ENCODE results near the gene MECP2. TPM values are rescaled to one million over a fixed set of nuclear protein-coding genes. Genes with fewer than 3 reads are reported as not detected.

Gene MECP2
- total and polyA plus RNA-seq, 3 experiments from 2014 or later: 24.3 to 120 (median 49.5) TPM

- Mint-ChIP-seq H3K4me3 (no peak overlapping the region), H3K27me3 (peaks cover 0 to 5% of the 10 kb centered on the region in 2 donors), H3K9me3 (no peaks in the 10 kb centered on the region), H3K27ac (peak overlapping the region in 3 of 8 donors; percentile 7 to 92 (median 39)), H3K4me1 (peaks cover 25 to 62% (median 41%) of the 10 kb centered on the region in 3 donors), H3K36me3 (peaks cover 0 to 64% (median 0%) of the 10 kb centered on the region in 3 donors)
- Histone ChIP-seq H3K4me3 (ENCODE audit: low read length) (no peak overlapping the region), H3K9me3 (ENCODE audit: low read length) (no peaks in the 10 kb centered on the region), H3K27ac (ENCODE audit: low read depth, low read length) (no peak overlapping the region), H3K4me1 (ENCODE audit: insufficient read depth, low read length) (no peaks in the 10 kb centered on the region), H3K36me3 (ENCODE audit: insufficient read depth, low read length) (no peaks in the 10 kb centered on the region), H3K27me3 (ENCODE audit: insufficient read depth, low read length, poor library complexity, severe bottlenecking) (no peaks in the 10 kb centered on the region)
- ChIA-PET CTCF (interaction anchor here (1.4 kb wide), 1 partner anchor 13 kb away, joined by 3 read pairs; no protein-coding TSS in a partner anchor), POLR2A (no interaction called here)
- DNase-seq: no peak
Measured at GRCh38 chrX:154038656-154039055, 58.9 kb downstream of the MECP2 start.

- Histone ChIP-seq H3K9me3 (ENCODE audit: low read length) (no peaks in the 10 kb centered on the region), H3K4me1 (ENCODE audit: insufficient read depth, low read length) (no peaks in the 10 kb centered on the region), H3K36me3 (ENCODE audit: insufficient read depth, low read length) (no peaks in the 10 kb centered on the region), H3K4me3 (ENCODE audit: low read length) (no peak overlapping the region), H3K27ac (ENCODE audit: low read depth, low read length) (no peak overlapping the region), H3K27me3 (ENCODE audit: insufficient read depth, low read length, poor library complexity, severe bottlenecking) (no peaks in the 10 kb centered on the region)
- peaks cover 0 to 67% (median 0%) of the 10 kb centered on the region in 3 donors for H3K36me3 Mint-ChIP-seq
- H3K27me3 Mint-ChIP-seq: peaks cover 0 to 5% of the 10 kb centered on the region in 2 donors
- ChIA-PET CTCF (no interaction called here), POLR2A (no interaction called here)
- H3K27ac Mint-ChIP-seq: no peak overlapping the region
- no peaks in the 10 kb centered on the region for H3K9me3 Mint-ChIP-seq
- no peak for DNase-seq
- peaks cover 25 to 58% (median 41%) of the 10 kb centered on the region in 3 donors for H3K4me1 Mint-ChIP-seq
- H3K4me3 Mint-ChIP-seq: no peak overlapping the region
Measured at GRCh38 chrX:154037754-154038153, 59.8 kb downstream of the MECP2 start.

- Histone ChIP-seq H3K4me3 (ENCODE audit: low read length) (no peak overlapping the region), H3K36me3 (ENCODE audit: insufficient read depth, low read length) (peaks cover 7% of the 10 kb centered on the region), H3K9me3 (ENCODE audit: low read length) (no peaks in the 10 kb centered on the region), H3K4me1 (ENCODE audit: insufficient read depth, low read length) (no peaks in the 10 kb centered on the region), H3K27me3 (ENCODE audit: insufficient read depth, low read length, poor library complexity, severe bottlenecking) (no peaks in the 10 kb centered on the region), H3K27ac (ENCODE audit: low read depth, low read length) (no peak overlapping the region)
- H3K4me1 Mint-ChIP-seq: peaks cover 25 to 50% (median 34%) of the 10 kb centered on the region in 3 donors
- H3K9me3 Mint-ChIP-seq: no peaks in the 10 kb centered on the region
- peak in 2 of 5 donors; percentile 4 to 37 for DNase-seq
- ChIA-PET POLR2A (interaction anchor here (0.6 to 0.7 kb wide), 2 partner anchors 42 to 84 kb away, joined by 4 to 6 read pairs; no protein-coding TSS in a partner anchor), CTCF (interaction anchor here (0.9 kb wide), 1 partner anchor 23 kb away, joined by 3 read pairs; no protein-coding TSS in a partner anchor)
- peaks cover 0 to 68% (median 0%) of the 10 kb centered on the region in 3 donors for H3K36me3 Mint-ChIP-seq
- peaks cover 0 to 6% of the 10 kb centered on the region in 2 donors for H3K27me3 Mint-ChIP-seq
- H3K4me3 Mint-ChIP-seq: peak overlapping the region in 3 of 7 donors; percentile 23 to 74 (median 33)
- peak overlapping the region; percentile 47 to 92 (median 86) for H3K27ac Mint-ChIP-seq
Measured at GRCh38 chrX:154036513-154036912, 61.0 kb downstream of the MECP2 start.

GRCh38 chrX:154033848-154034247, 63.7 kb downstream of the MECP2 start:
- H3K9me3 ChIP-seq (ENCODE audit: low read length): no peaks in the 10 kb centered on the region
- no peaks in the 10 kb centered on the region for H3K9me3 Mint-ChIP-seq
- H3K27ac Mint-ChIP-seq: peak overlapping the region in 3 of 8 donors; percentile 23 to 70 (median 40)
- peak overlapping the region in 1 of 7 donors; percentile 28 for H3K4me3 Mint-ChIP-seq
- peaks cover 0 to 6% of the 10 kb centered on the region in 2 donors for H3K27me3 Mint-ChIP-seq
- H3K27ac ChIP-seq (ENCODE audit: low read depth, low read length): no peak overlapping the region
- H3K4me3 ChIP-seq (ENCODE audit: low read length): no peak overlapping the region
- H3K4me1 Mint-ChIP-seq: peaks cover 16 to 33% (median 24%) of the 10 kb centered on the region in 3 donors
- ChIA-PET CTCF (interaction anchor here (1.1 kb wide), 1 partner anchor 20 kb away, joined by 3 read pairs; no protein-coding TSS in a partner anchor), POLR2A (no interaction called here)
- no peaks in the 10 kb centered on the region for H3K27me3 ChIP-seq (ENCODE audit: insufficient read depth, low read length, poor library complexity, severe bottlenecking)
- no peaks in the 10 kb centered on the region for H3K4me1 ChIP-seq (ENCODE audit: insufficient read depth, low read length)
- no peak for DNase-seq
- peaks cover 0 to 69% (median 0%) of the 10 kb centered on the region in 3 donors for H3K36me3 Mint-ChIP-seq
- H3K36me3 ChIP-seq (ENCODE audit: insufficient read depth, low read length): peaks cover 7% of the 10 kb centered on the region

- Histone ChIP-seq H3K27me3 (ENCODE audit: insufficient read depth, low read length, poor library complexity, severe bottlenecking) (no peaks in the 10 kb centered on the region), H3K36me3 (ENCODE audit: insufficient read depth, low read length) (peaks cover 7% of the 10 kb centered on the region), H3K27ac (ENCODE audit: low read depth, low read length) (no peak overlapping the region), H3K4me3 (ENCODE audit: low read length) (no peak overlapping the region), H3K4me1 (ENCODE audit: insufficient read depth, low read length) (no peaks in the 10 kb centered on the region), H3K9me3 (ENCODE audit: low read length) (no peaks in the 10 kb centered on the region)
- Mint-ChIP-seq H3K4me1 (peaks cover 14 to 34% (median 27%) of the 10 kb centered on the region in 3 donors), H3K36me3 (peaks cover 0 to 76% (median 4%) of the 10 kb centered on the region in 3 donors), H3K27me3 (peaks cover 0 to 11% of the 10 kb centered on the region in 2 donors), H3K9me3 (no peaks in the 10 kb centered on the region), H3K4me3 (no peak overlapping the region), H3K27ac (peak overlapping the region in 2 of 8 donors; percentile 33 to 78)
- CTCF ChIA-PET: no interaction called here
- POLR2A ChIA-PET: no interaction called here
- DNase-seq: no peak
Measured at GRCh38 chrX:154032653-154033052, 64.9 kb downstream of the MECP2 start.

GRCh38 chrX:154032160-154032559, 65.4 kb downstream of the MECP2 start:
- Histone ChIP-seq H3K27me3 (ENCODE audit: insufficient read depth, low read length, poor library complexity, severe bottlenecking) (no peaks in the 10 kb centered on the region), H3K4me1 (ENCODE audit: insufficient read depth, low read length) (no peaks in the 10 kb centered on the region), H3K27ac (ENCODE audit: low read depth, low read length) (no peak overlapping the region), H3K9me3 (ENCODE audit: low read length) (no peaks in the 10 kb centered on the region), H3K4me3 (ENCODE audit: low read length) (no peak overlapping the region), H3K36me3 (ENCODE audit: insufficient read depth, low read length) (peaks cover 7% of the 10 kb centered on the region)
- H3K4me1 Mint-ChIP-seq: peaks cover 12 to 32% (median 27%) of the 10 kb centered on the region in 3 donors
- no peaks in the 10 kb centered on the region for H3K9me3 Mint-ChIP-seq
- POLR2A ChIA-PET: no interaction called here
- H3K4me3 Mint-ChIP-seq: no peak overlapping the region
- peaks cover 0 to 76% (median 4%) of the 10 kb centered on the region in 3 donors for H3K36me3 Mint-ChIP-seq
- no peak for DNase-seq
- peaks cover 0 to 11% of the 10 kb centered on the region in 2 donors for H3K27me3 Mint-ChIP-seq
- CTCF ChIA-PET: no interaction called here
- H3K27ac Mint-ChIP-seq: peak overlapping the region in 2 of 8 donors; percentile 33 to 92

- Mint-ChIP-seq H3K27ac (no peak overlapping the region), H3K4me1 (peaks cover 6 to 21% (median 17%) of the 10 kb centered on the region in 3 donors), H3K36me3 (peaks cover 0 to 74% (median 4%) of the 10 kb centered on the region in 3 donors), H3K4me3 (no peak overlapping the region), H3K27me3 (peaks cover 0 to 7% of the 10 kb centered on the region in 2 donors), H3K9me3 (no peaks in the 10 kb centered on the region)
- DNase-seq: no peak
- H3K36me3 ChIP-seq (ENCODE audit: insufficient read depth, low read length): peaks cover 7% of the 10 kb centered on the region
- ChIA-PET CTCF (no interaction called here), POLR2A (interaction anchor here (0.6 to 0.8 kb wide), 2 partner anchors 39 to 277 kb away, joined by 3 to 4 read pairs; no protein-coding TSS in a partner anchor)
- no peaks in the 10 kb centered on the region for H3K4me1 ChIP-seq (ENCODE audit: insufficient read depth, low read length)
- no peaks in the 10 kb centered on the region for H3K9me3 ChIP-seq (ENCODE audit: low read length)
- H3K27ac ChIP-seq (ENCODE audit: low read depth, low read length): no peak overlapping the region
- H3K27me3 ChIP-seq (ENCODE audit: insufficient read depth, low read length, poor library complexity, severe bottlenecking): no peaks in the 10 kb centered on the region
- no peak overlapping the region for H3K4me3 ChIP-seq (ENCODE audit: low read length)
Measured at GRCh38 chrX:154030715-154031305, 66.7 kb downstream of the MECP2 start.

GRCh38 chrX:154030266-154030665, 67.3 kb downstream of the MECP2 start:
- Mint-ChIP-seq H3K27ac (no peak overlapping the region), H3K9me3 (no peaks in the 10 kb centered on the region), H3K36me3 (peaks cover 0 to 77% (median 4%) of the 10 kb centered on the region in 3 donors), H3K4me3 (no peak overlapping the region), H3K4me1 (peaks cover 6 to 21% (median 17%) of the 10 kb centered on the region in 3 donors), H3K27me3 (peaks cover 0 to 11% of the 10 kb centered on the region in 2 donors)
- no peak for DNase-seq
- POLR2A ChIA-PET: interaction anchor here (0.8 kb wide), 1 partner anchor 40 kb away, joined by 3 read pairs; no protein-coding TSS in a partner anchor
- Histone ChIP-seq H3K36me3 (ENCODE audit: insufficient read depth, low read length) (peaks cover 7% of the 10 kb centered on the region), H3K9me3 (ENCODE audit: low read length) (no peaks in the 10 kb centered on the region), H3K27me3 (ENCODE audit: insufficient read depth, low read length, poor library complexity, severe bottlenecking) (no peaks in the 10 kb centered on the region), H3K27ac (ENCODE audit: low read depth, low read length) (no peak overlapping the region), H3K4me3 (ENCODE audit: low read length) (no peak overlapping the region), H3K4me1 (ENCODE audit: insufficient read depth, low read length) (no peaks in the 10 kb centered on the region)
- CTCF ChIA-PET: interaction anchor here (1.1 kb wide), 1 partner anchor 17 kb away, joined by 3 read pairs; no protein-coding TSS in a partner anchor
